ENCODE data around the gene NSMCE4A. TPM values are rescaled to one million over a fixed set of nuclear protein-coding genes. Genes with fewer than 3 reads are reported as not detected.
A peak's percentile ranks its signal among the peaks of the same experiment; 100 is the strongest.

The NSMCE4A gene
- total and polyA plus RNA-seq, 9 of the 15 experiments (the other 6 are each of a cell fraction or from before 2014, with no cell fraction given), result 8.4 to 88.5 (median 46.4) TPM

DNA sequence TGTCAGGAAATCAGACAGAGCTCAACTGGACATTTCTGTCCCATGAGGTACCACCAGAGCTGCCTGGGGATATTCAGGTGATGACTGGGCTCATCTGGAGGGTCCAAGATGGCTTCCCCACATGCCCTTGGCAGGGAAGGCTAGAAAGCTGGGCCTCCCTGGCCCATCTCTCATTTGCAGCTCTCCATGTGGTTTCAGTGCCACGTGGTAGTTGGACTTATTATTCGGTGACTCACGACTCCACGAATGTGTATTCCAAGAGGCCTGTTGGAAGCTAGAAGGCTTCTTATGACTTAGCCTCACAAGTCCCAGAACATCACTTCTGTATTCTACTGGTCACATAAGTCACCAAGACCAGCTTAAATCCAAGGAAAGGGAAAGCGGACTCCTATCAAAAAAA lies 22.8 kb downstream of the NSMCE4A start:
- H3K9me1 ChIP-seq (ENCODE audit: control insufficient read depth, insufficient read depth, low read length), result no peaks in the 10 kb centered on the region
- ATAC-seq (no peak), FAIRE-seq (no peak), DNase-seq (ENCODE audit: extremely low read depth in 1 of 4, low spot score in 3 of 4) (peak in 1 of 4 experiments; percentile 9)
- intact Hi-C loops (cut with micrococcal nuclease), result no loop called here
- POLR2A ChIA-PET, result interaction anchor here (1.3 kb wide), 1 partner anchor 13 kb away, joined by 5 read pairs; no protein-coding TSS in a partner anchor
- H3K4me2 ChIP-seq (ENCODE audit: insufficient read depth, low read length), result no peak overlapping the region
- BruUV-seq (replicated peaks), result no TSS peak
- peaks cover 9% of the 10 kb centered on the region; the same call in 1 of the 3 replicates for H3K36me3 ChIP-seq (ENCODE audit: control insufficient read depth, insufficient read depth, low read length)
- in situ Hi-C loops (cut with MboI), result no loop called here
- H3K4me3 ChIP-seq, result no peak overlapping the region
- H3K27ac ChIP-seq (ENCODE audit: extremely low read depth, low read depth, low read length), result no peak overlapping the region
- 37% methylated on average over 5 of the region's 5 CpGs for WGBS (ENCODE audit: insufficient coverage, low coverage, missing lambda C conversion rate)
- no peak overlapping the region for H2AFZ ChIP-seq (ENCODE audit: low read depth, low read length)
- no peaks in the 10 kb centered on the region for H3K79me2 ChIP-seq (ENCODE audit: control insufficient read depth, insufficient read depth, low read length)
- no peaks in the 10 kb centered on the region for H3K9me3 ChIP-seq (replicated peaks; ENCODE audit: control insufficient read depth, insufficient read depth, low read depth, low read length)
- TF ChIP-seq MAX (CRISPR knock-in tag; IDR thresholded peaks at IDR 0.05), result 0 out of 2 replicates have a peak, but pooled peaks have one; percentile 14
- no peak for TF ChIP-seq RAD51 (IDR thresholded peaks at IDR 0.05; ENCODE audit: borderline replicate concordance, low read depth)
- no peak for TF ChIP-seq ZNF408 (CRISPR knock-in tag; IDR thresholded peaks at IDR 0.05; ENCODE audit: low read depth)
- no peaks in the 10 kb centered on the region for H4K20me1 ChIP-seq (replicated peaks; ENCODE audit: control insufficient read depth, insufficient read depth, low read length)
- no peak overlapping the region for H3K9ac ChIP-seq (ENCODE audit: insufficient read depth in 1 of 2, low read depth in 2 of 2, low read length in 2 of 2)
- H3K4me1 ChIP-seq (replicated peaks in 1 of 2; ENCODE audit: control insufficient read depth in 2 of 2, insufficient read depth in 2 of 2, low read length in 2 of 2), result no peaks in the 10 kb centered on the region
- H3K27me3 ChIP-seq (ENCODE audit: control insufficient read depth in 2 of 2, insufficient read depth in 2 of 2, low read length in 2 of 2), result no peaks in the 10 kb centered on the region; a peak in 1 of 5 replicates
- CTCF ChIA-PET (ENCODE audit: low intra/inter-chr PET ratio), result no interaction called here

DNA sequence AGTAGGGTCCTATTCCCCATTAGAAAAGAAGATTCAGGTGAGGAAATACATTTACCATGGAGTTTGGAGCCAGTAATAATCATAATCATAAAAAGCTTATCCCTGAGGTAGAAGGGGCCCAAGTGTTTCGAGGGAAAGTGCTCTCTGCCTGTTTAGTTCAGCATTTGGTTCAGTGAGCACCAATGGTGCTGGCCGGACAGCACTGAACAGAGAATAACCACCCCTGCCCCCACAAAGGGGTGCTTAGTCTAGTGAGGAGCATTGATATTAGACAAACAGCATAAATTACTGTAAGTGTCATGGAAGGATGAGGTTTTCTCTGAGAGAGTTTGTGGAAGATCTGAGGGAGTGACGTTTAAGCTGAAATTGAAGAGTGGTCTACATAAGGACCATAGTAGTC lies 25.6 kb downstream of the NSMCE4A start:
- ATAC-seq, result no peak
- Histone ChIP-seq H3K9ac (ENCODE audit: insufficient read depth in 1 of 2, low read depth in 2 of 2, low read length in 2 of 2) (no peak overlapping the region), H4K20me1 (replicated peaks; ENCODE audit: control insufficient read depth, insufficient read depth, low read length) (no peaks in the 10 kb centered on the region), H3K27ac (ENCODE audit: extremely low read depth, low read depth, low read length) (no peak overlapping the region), H3K4me2 (ENCODE audit: insufficient read depth, low read length) (no peak overlapping the region), H3K9me1 (ENCODE audit: control insufficient read depth, insufficient read depth, low read length) (no peaks in the 10 kb centered on the region), H3K27me3 (ENCODE audit: control insufficient read depth in 2 of 2, insufficient read depth in 2 of 2, low read length in 2 of 2) (no peaks in the 10 kb centered on the region; a peak in 1 of 5 replicates), H3K4me1 (replicated peaks in 1 of 2; ENCODE audit: control insufficient read depth in 2 of 2, insufficient read depth in 2 of 2, low read length in 2 of 2) (no peaks in the 10 kb centered on the region), H3K9me3 (replicated peaks; ENCODE audit: control insufficient read depth, insufficient read depth, low read depth, low read length) (no peaks in the 10 kb centered on the region), H3K36me3 (ENCODE audit: control insufficient read depth, insufficient read depth, low read length) (no peaks in the 10 kb centered on the region), H3K4me3 (no peak overlapping the region), H2AFZ (ENCODE audit: low read depth, low read length) (no peak overlapping the region), H3K79me2 (ENCODE audit: control insufficient read depth, insufficient read depth, low read length) (no peaks in the 10 kb centered on the region)
- no peak for DNase-seq (ENCODE audit: extremely low read depth in 1 of 4, low spot score in 3 of 4)
- intact Hi-C loops (cut with micrococcal nuclease), result no loop called here
- ChIA-PET CTCF (ENCODE audit: low intra/inter-chr PET ratio) (interaction anchor here (0.6 kb wide), 1 partner anchor 147 kb away, joined by 4 read pairs; no protein-coding TSS in a partner anchor), POLR2A (interaction anchor here (0.5 kb wide), 1 partner anchor 21 kb away, joined by 3 read pairs; no protein-coding TSS in a partner anchor)
- WGBS (ENCODE audit: insufficient coverage, low coverage, missing lambda C conversion rate), result 7% methylated on average over 3 of the region's 3 CpGs
- BruUV-seq (replicated peaks), result no TSS peak
- in situ Hi-C loops (cut with MboI), result no loop called here
- FAIRE-seq, result no peak
- TF ChIP-seq, protein P1, sequence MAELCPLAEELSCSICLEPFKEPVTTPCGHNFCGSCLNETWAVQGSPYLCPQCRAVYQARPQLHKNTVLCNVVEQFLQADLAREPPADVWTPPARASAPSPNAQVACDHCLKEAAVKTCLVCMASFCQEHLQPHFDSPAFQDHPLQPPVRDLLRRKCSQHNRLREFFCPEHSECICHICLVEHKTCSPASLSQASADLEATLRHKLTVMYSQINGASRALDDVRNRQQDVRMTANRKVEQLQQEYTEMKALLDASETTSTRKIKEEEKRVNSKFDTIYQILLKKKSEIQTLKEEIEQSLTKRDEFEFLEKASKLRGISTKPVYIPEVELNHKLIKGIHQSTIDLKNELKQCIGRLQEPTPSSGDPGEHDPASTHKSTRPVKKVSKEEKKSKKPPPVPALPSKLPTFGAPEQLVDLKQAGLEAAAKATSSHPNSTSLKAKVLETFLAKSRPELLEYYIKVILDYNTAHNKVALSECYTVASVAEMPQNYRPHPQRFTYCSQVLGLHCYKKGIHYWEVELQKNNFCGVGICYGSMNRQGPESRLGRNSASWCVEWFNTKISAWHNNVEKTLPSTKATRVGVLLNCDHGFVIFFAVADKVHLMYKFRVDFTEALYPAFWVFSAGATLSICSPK (IDR thresholded peaks at IDR 0.05; ENCODE audit: borderline replicate concordance), result no peak
- TF ChIP-seq ZNF23 (CRISPR knock-in tag; IDR thresholded peaks at IDR 0.05) (no peak), RBM25 (IDR thresholded peaks at IDR 0.05; ENCODE audit: low read depth, low read length, severe bottlenecking) (no peak), BRF1 (IDR thresholded peaks at IDR 0.05; ENCODE audit: borderline replicate concordance, extremely low read depth, insufficient read length) (no peak), ZNF3 (CRISPR knock-in tag; IDR thresholded peaks at IDR 0.05) (no peak), ZNF444 (CRISPR knock-in tag; IDR thresholded peaks at IDR 0.05) (no peak), EHMT2 (IDR thresholded peaks at IDR 0.05) (no peak), MAFG (tag; conservative IDR thresholded peaks at IDR 0.05) (no peak), ERF (CRISPR knock-in tag; IDR thresholded peaks at IDR 0.05) (no peak), FOSL1 (tag; conservative IDR thresholded peaks at IDR 0.05) (no peak), CBFB (CRISPR knock-in tag; IDR thresholded peaks at IDR 0.05) (no peak)

Measured in K562 (cell line).